ENCODE measurements around the gene PLEKHA7.
A peak's percentile ranks its signal among the peaks of the same experiment; 100 is the strongest.
"Not testable (repeated sequence)": the region's sequence is repeated elsewhere in the genome, so short reads cannot be mapped to it uniquely, and the experiment has no call there.

PLEKHA7 gene

GRCh38 chr11:16920559-16920958 is 93.7 kb downstream of the PLEKHA7 start:
- TF ChIP-seq CTCF (IDR thresholded peaks at IDR 0.05; ENCODE audit: extremely low read depth, insufficient read depth, missing control alignments): no peak
- DNase-seq (ENCODE audit: low spot score): no peak
- in situ Hi-C loops (cut with MboI; ENCODE audit: low pct_unique_long_range_greater_than_20kb, low sequenced_read_pairs, unreplicated experiment): no loop called here

GRCh38 chr11:16918543-16919182 is 95.6 kb downstream of the PLEKHA7 start:
- DNase-seq (ENCODE audit: low spot score); in situ Hi-C loops (cut with MboI; ENCODE audit: low pct_unique_long_range_greater_than_20kb, low sequenced_read_pairs, unreplicated experiment): not testable (repeated sequence)

GRCh38 chr11:16917941-16918340 is 96.3 kb downstream of the PLEKHA7 start:
- no peak for DNase-seq (ENCODE audit: low spot score)
- TF ChIP-seq CTCF (IDR thresholded peaks at IDR 0.05; ENCODE audit: extremely low read depth, insufficient read depth, missing control alignments): no peak
- in situ Hi-C loops (cut with MboI; ENCODE audit: low pct_unique_long_range_greater_than_20kb, low sequenced_read_pairs, unreplicated experiment): no loop called here

- in situ Hi-C loops (cut with MboI; ENCODE audit: low pct_unique_long_range_greater_than_20kb, low sequenced_read_pairs, unreplicated experiment): no loop called here
- no peak for DNase-seq (ENCODE audit: low spot score)
- TF ChIP-seq CTCF (IDR thresholded peaks at IDR 0.05; ENCODE audit: extremely low read depth, insufficient read depth, missing control alignments): no peak
Measured at GRCh38 chr11:16912692-16913111, 101.5 kb downstream of the PLEKHA7 start.

- in situ Hi-C loops (cut with MboI; ENCODE audit: low pct_unique_long_range_greater_than_20kb, low sequenced_read_pairs, unreplicated experiment): no loop called here
- no peak for DNase-seq (ENCODE audit: low spot score)
- TF ChIP-seq CTCF (IDR thresholded peaks at IDR 0.05; ENCODE audit: extremely low read depth, insufficient read depth, missing control alignments): no peak
Measured at GRCh38 chr11:16911658-16912057, 102.6 kb downstream of the PLEKHA7 start.

GRCh38 chr11:16911186-16911585 is 103.0 kb downstream of the PLEKHA7 start:
- DNase-seq (ENCODE audit: low spot score): no peak
- in situ Hi-C loops (cut with MboI; ENCODE audit: low pct_unique_long_range_greater_than_20kb, low sequenced_read_pairs, unreplicated experiment): no loop called here
- TF ChIP-seq CTCF (IDR thresholded peaks at IDR 0.05; ENCODE audit: extremely low read depth, insufficient read depth, missing control alignments): no peak

- peak; percentile 57 for DNase-seq (ENCODE audit: low spot score)
- TF ChIP-seq CTCF (IDR thresholded peaks at IDR 0.05; ENCODE audit: extremely low read depth, insufficient read depth, missing control alignments): no peak
- in situ Hi-C loops (cut with MboI; ENCODE audit: low pct_unique_long_range_greater_than_20kb, low sequenced_read_pairs, unreplicated experiment): no loop called here
Measured at GRCh38 chr11:16909359-16910035, 104.7 kb downstream of the PLEKHA7 start.
